Spleen (tissue), 11 donors: ENCODE results near the gene SLC7A8. TPM values are rescaled to one million over a fixed set of nuclear protein-coding genes. Genes with fewer than 3 reads are reported as not detected.

Experiments used
- DNase-seq: peaks from one replicate; pipeline ENCODE4 v3.0.0-alpha.2; 2020
- H3K27ac ChIP-seq, 8 donors: fragments of 200-600 bp; sonication (generic) in 7 of 8; 1 replicate in 4 of 8; 2 replicates in 4 of 8; pipeline versions ENCODE4 v1.5.0 to v1.8.0; 2016 to 2021; ENCODE audit warnings: inconsistent platforms in 4 of 8, mild to moderate bottlenecking in 4 of 8, moderate library complexity in 1 of 8
- H3K27me3 ChIP-seq, 7 donors: fragments of 200-600 bp; sonication (generic) in 6 of 7; replicated peaks in 1 of 7; 1 replicate in 4 of 7; 2 replicates in 3 of 7; pipeline versions ENCODE4 v1.5.0 to v1.8.0; 2016 to 2021; ENCODE audit warnings: inconsistent platforms in 3 of 7, mild to moderate bottlenecking in 1 of 7
- H3K36me3 ChIP-seq, 6 donors: fragments of 200-600 bp; sonication (generic) in 5 of 6; 1 replicate in 4 of 6; 2 replicates in 2 of 6; pipeline versions ENCODE4 v1.5.0 to v1.8.0; 2016 to 2021; ENCODE audit warnings: inconsistent platforms in 2 of 6
- H3K4me1 ChIP-seq, 6 donors: fragments of 200-600 bp; sonication (generic) in 5 of 6; 1 replicate in 3 of 6; 2 replicates in 3 of 6; pipeline versions ENCODE4 v1.5.0 to v1.8.0; 2016 to 2021; ENCODE audit warnings: inconsistent platforms in 3 of 6
- H3K4me3 ChIP-seq, 8 donors: fragments of 200-600 bp; sonication (generic) in 7 of 8; 1 replicate in 4 of 8; 2 replicates in 4 of 8; pipeline versions ENCODE4 v1.5.0 to v1.8.0; 2016 to 2021; ENCODE audit warnings: inconsistent platforms in 4 of 8, mild to moderate bottlenecking in 4 of 8, moderate library complexity in 2 of 8
- H3K9me3 ChIP-seq, 8 donors: fragments of 200-600 bp; sonication (generic) in 7 of 8; 1 replicate in 4 of 8; 2 replicates in 4 of 8; pipeline versions ENCODE4 v1.5.0 to v1.8.0; 2016 to 2021; ENCODE audit warnings: inconsistent platforms in 4 of 8
- POLR2A ChIP-seq, 3 donors: fragments of 450-650 bp; IDR thresholded peaks; one replicate each; pipeline ENCODE4 v1.5.1; 2017; ENCODE audit warnings: antibody characterized with exemption in 3 of 3, mild to moderate bottlenecking in 1 of 3
- POLR2AphosphoS5 ChIP-seq, 3 donors: sonication (generic); formaldehyde crosslinking; IDR thresholded peaks; one replicate each; pipeline ENCODE4 v1.5.1; 2017; ENCODE audit warnings: antibody characterized with exemption in 3 of 3
- WGBS, 5 donors: extraction: QIAGEN DNeasy Blood & Tissue Kit in 3 of 5; methylation state at CpG; one replicate each; pipeline versions ENCODE4 v1.1.5 to v1.1.7; 2013 to 2018; 5-methylcytosine and 5-hydroxymethylcytosine counted together
- intact Hi-C: fragments of 100-400 bp; cut with DNase I; formaldehyde crosslinking; loops from one replicate; pipeline ENCODE4 v1.15.0; 2023; ENCODE audit warnings: low total_unique reads
- polyA plus RNA-seq, 3 donors: library from polyadenylated mRNA; stranded (reverse); fragments of 200-250 nt; gene quantifications; one replicate each; pipeline ENCODE4 v1.2.1, GENCODE V29; 2013
- total RNA-seq, 7 donors: library from RNA; depleted of rRNA in 3 of 7; stranded (reverse); fragments of >200 nt in 3 of 7; fragmentation: NEBNext Ultra II Directional in 4 of 7; extraction: Animal tissue kit (Norgen Biotek cat#: 25700) in 4 of 7; gene quantifications; one replicate each; pipeline versions ENCODE4 v1.1.0 to v1.2.1, GENCODE V29; 2016 to 2021
- TF ChIP-seq, protein P1 (sequence below), 11 experiments: fragments of 200-600 bp in 7 of 11; fragments of 450-650 bp in 4 of 11; sonication (generic) in 4 of 11; IDR thresholded peaks in 8 of 11; conservative IDR thresholded peaks in 3 of 11; 1 replicate in 7 of 11; 2 replicates in 4 of 11; pipeline versions ENCODE4 v1.4.0 to v1.8.0; 2016 to 2021; ENCODE audit warnings: antibody characterized with exemption in 11 of 11, inconsistent platforms in 4 of 11, mild to moderate bottlenecking in 1 of 11
- donor health status: healthy with polysubstance abuse.
- donor health status: DM: no; HTN: no; CAD: no; lungs with moderate emphysema.
- donor health status: DM: no; HTN: no; CAD: no.
- donor health status: Bipolar disorder and iron deficiency.
- donor health status: healthy.
- donor health status: DM: no; HTN: no; CAD: no.
- donor health status: DM: yes; HTN: yes; CAD: no.

Gene SLC7A8
- total and polyA plus RNA-seq, 10 donors, result 3.5 to 106 (median 36.7) TPM

DNA sequence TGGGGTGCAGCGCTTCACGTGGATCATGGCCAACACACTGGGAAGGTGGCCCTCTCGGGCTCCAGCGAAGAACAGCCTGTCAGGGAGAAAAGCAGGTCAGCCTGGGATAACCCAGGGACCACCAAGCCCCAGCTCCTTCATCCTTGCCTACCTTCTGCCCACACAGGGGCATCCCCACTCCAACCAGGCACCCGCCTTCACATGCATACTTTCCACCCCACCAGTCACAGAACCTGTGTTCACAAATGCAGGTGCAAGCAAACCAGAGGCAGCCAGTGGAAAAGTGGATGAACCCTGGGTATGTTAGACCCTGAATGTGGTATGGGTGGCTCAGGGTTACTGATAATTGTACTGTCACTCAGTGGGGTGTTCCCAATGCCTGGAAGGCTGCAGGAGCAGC is 52.0 kb downstream of the SLC7A8 start:
- Histone ChIP-seq H3K27me3 (no peaks in the 10 kb centered on the region), H3K4me3 (no peak overlapping the region), H3K27ac (no peak overlapping the region), H3K36me3 (peaks cover 0 to 46% (median 2%) of the 10 kb centered on the region in 6 donors), H3K4me1 (peaks cover 0 to 39% (median 13%) of the 10 kb centered on the region in 6 donors), H3K9me3 (no peaks in the 10 kb centered on the region)
- peak; percentile 36 for DNase-seq
- TF ChIP-seq POLR2AphosphoS5 (IDR thresholded peaks at IDR 0.05) (no peak), POLR2A (IDR thresholded peaks at IDR 0.05) (no peak)
- TF ChIP-seq, protein P1, sequence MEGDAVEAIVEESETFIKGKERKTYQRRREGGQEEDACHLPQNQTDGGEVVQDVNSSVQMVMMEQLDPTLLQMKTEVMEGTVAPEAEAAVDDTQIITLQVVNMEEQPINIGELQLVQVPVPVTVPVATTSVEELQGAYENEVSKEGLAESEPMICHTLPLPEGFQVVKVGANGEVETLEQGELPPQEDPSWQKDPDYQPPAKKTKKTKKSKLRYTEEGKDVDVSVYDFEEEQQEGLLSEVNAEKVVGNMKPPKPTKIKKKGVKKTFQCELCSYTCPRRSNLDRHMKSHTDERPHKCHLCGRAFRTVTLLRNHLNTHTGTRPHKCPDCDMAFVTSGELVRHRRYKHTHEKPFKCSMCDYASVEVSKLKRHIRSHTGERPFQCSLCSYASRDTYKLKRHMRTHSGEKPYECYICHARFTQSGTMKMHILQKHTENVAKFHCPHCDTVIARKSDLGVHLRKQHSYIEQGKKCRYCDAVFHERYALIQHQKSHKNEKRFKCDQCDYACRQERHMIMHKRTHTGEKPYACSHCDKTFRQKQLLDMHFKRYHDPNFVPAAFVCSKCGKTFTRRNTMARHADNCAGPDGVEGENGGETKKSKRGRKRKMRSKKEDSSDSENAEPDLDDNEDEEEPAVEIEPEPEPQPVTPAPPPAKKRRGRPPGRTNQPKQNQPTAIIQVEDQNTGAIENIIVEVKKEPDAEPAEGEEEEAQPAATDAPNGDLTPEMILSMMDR (IDR thresholded peaks at IDR 0.05 in 8 of 11, conservative IDR thresholded peaks at IDR 0.05 in 3 of 11), result no peak
- intact Hi-C loops, result no loop called here
- whole genome bisulfite sequencing, 5 donors, result 72 to 94% (median 84%) methylated on average over 5 of the region's 5 CpGs

DNA sequence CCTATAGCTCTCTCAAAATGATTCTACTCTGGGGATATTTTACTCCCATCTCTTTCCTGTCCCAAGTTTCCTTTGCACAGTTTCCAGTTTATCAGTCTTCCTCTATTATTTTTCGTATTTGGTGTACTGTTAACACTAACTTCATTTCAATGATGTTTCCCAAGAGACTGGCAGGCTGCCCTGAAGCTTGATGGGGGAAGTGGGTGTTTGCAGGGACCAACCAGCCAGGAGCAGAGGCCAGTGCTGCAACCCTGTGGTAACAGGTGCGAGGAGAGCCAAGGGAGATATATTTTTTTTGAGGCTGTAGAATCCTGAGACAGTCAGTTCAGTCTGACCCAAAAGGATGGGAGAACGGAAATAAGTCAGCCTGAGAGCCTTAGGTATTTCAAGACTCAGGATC is 52.6 kb downstream of the SLC7A8 start:
- Histone ChIP-seq H3K36me3 (peaks cover 0 to 41% (median 2%) of the 10 kb centered on the region in 6 donors), H3K27ac (no peak overlapping the region), H3K4me1 (peaks cover 0 to 39% (median 13%) of the 10 kb centered on the region in 6 donors), H3K9me3 (no peaks in the 10 kb centered on the region), H3K27me3 (no peaks in the 10 kb centered on the region), H3K4me3 (no peak overlapping the region)
- intact Hi-C loops, result no loop called here
- peak; percentile 53 for DNase-seq
- TF ChIP-seq POLR2AphosphoS5 (IDR thresholded peaks at IDR 0.05) (peak in 1 of 3 donors; percentile 26), POLR2A (IDR thresholded peaks at IDR 0.05) (no peak)
- TF ChIP-seq, protein P1 (IDR thresholded peaks at IDR 0.05 in 8 of 11, conservative IDR thresholded peaks at IDR 0.05 in 3 of 11), result no peak
- 31 to 66% (median 41%) methylated on average over 3 of the region's 3 CpGs for WGBS, 5 donors

DNA sequence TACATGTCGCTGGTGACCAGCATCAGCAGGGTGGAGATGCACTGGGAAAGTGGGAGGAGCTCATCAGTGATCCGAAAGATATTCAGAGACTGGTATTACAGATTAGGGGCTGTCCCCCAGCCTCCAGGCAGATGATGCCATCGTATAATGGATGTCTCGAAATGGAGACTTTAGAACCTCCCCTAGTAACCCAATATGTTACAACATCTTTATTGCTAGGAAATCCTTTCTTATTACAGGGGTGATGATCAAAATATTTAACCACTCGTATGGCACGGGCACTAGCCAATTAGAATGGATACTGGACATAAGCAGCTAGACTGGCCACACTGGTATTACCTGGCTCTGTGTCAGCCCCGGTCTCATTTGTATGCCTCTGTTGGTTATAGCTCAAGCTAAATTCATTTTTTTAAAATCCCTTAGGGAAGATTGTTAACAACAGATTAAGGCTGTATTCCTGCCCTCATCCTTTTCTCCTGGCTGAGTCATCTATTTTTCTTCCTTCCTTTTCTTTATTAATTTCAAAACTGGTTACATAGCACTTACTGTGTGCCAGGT is 53.6 kb downstream of the SLC7A8 start:
- intact Hi-C loops, result loop anchor here (10.0 kb wide), 1 partner anchor 165 kb away; no protein-coding TSS in a partner anchor
- H3K27ac ChIP-seq, result peak overlapping the region in 1 of 8 donors; percentile 5
- 78 to 92% (median 85%) methylated on average over 7 of the region's 7 CpGs for WGBS, 5 donors
- H3K9me3 ChIP-seq, result no peaks in the 10 kb centered on the region
- peaks cover 0 to 40% (median 2%) of the 10 kb centered on the region in 6 donors for H3K36me3 ChIP-seq
- no peak overlapping the region for H3K4me3 ChIP-seq
- H3K27me3 ChIP-seq, result no peaks in the 10 kb centered on the region
- H3K4me1 ChIP-seq, result peaks cover 0 to 39% (median 13%) of the 10 kb centered on the region in 6 donors
- peak; percentile 15 for DNase-seq
- TF ChIP-seq POLR2AphosphoS5 (IDR thresholded peaks at IDR 0.05) (no peak), POLR2A (IDR thresholded peaks at IDR 0.05) (no peak)
- TF ChIP-seq, protein P1 (IDR thresholded peaks at IDR 0.05 in 8 of 11, conservative IDR thresholded peaks at IDR 0.05 in 3 of 11), result no peak

DNA sequence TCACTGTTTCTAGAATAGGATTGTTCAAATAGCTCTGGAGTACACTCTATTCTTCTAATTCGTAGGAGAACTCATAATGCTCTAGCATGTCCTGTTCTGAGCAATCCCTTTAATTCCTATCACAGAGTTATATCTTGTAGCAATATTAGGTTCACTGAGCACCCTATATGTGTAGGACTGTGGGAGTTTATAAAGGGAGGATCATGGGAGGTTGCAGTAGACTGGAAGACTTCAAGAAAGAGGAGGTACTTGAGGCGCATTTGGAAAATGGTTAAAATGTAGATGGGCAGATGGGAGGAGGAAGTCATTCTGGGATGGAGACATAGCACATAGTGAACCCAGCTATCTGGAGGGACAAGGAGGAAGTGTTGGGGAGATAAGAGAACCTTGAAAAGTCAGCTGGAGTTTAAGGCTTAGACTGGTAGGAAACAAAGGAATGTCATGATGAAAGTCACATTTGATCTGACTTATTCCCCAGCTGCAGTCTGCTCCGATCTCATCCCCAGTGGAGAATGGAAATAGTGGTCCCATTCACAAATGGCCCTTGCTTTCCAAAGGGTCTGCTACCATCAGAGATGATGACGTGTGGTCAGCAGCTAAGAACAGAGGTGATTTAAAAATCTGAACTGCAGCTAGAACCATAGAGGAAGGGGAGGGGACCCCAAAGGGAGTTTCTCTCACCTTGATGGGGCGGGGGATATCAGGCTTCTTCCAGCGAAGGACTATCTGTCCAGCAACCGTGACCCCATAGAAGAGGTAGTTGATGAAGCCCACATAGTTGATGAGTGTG is 54.3 kb downstream of the SLC7A8 start:
- Histone ChIP-seq H3K4me3 (no peak overlapping the region), H3K36me3 (peaks cover 0 to 40% (median 2%) of the 10 kb centered on the region in 6 donors), H3K9me3 (no peaks in the 10 kb centered on the region), H3K27ac (peak overlapping the region in 1 of 8 donors; percentile 5), H3K4me1 (peaks cover 0 to 42% (median 13%) of the 10 kb centered on the region in 6 donors), H3K27me3 (no peaks in the 10 kb centered on the region)
- TF ChIP-seq, protein P1 (IDR thresholded peaks at IDR 0.05 in 8 of 11, conservative IDR thresholded peaks at IDR 0.05 in 3 of 11), result no peak
- TF ChIP-seq POLR2AphosphoS5 (IDR thresholded peaks at IDR 0.05) (no peak), POLR2A (IDR thresholded peaks at IDR 0.05) (no peak)
- DNase-seq, result peak; percentile 1
- 79 to 85% (median 80%) methylated on average over 7 of the region's 7 CpGs for WGBS, 5 donors
- intact Hi-C loops, result loop anchor here (10.0 kb wide), 1 partner anchor 166 kb away; no protein-coding TSS in a partner anchor
